ENCODE data around the gene PSMB2.
A peak's percentile ranks its signal among the peaks of the same experiment; 100 is the strongest.
"Not testable (repeated sequence)": the region's sequence is repeated elsewhere in the genome, so short reads cannot be mapped to it uniquely, and the experiment has no call there.

The PSMB2 gene

GRCh38 chr1:35590476-35591040, 50.8 kb downstream of the PSMB2 start:
- H3K9ac ChIP-seq (ENCODE audit: low read length), result no peak overlapping the region
- no peak overlapping the region for H3K27ac ChIP-seq (ENCODE audit: low read depth, low read length)
- no peaks in the 10 kb centered on the region for H3K27me3 ChIP-seq (ENCODE audit: control insufficient read depth in 1 of 2, insufficient read depth in 2 of 2, low read length in 2 of 2)
- H3K9me3 ChIP-seq (ENCODE audit: low read length), result no peaks in the 10 kb centered on the region
- H3K4me1 ChIP-seq (ENCODE audit: insufficient read depth, low read length), result no peaks in the 10 kb centered on the region
- H3K36me3 ChIP-seq (ENCODE audit: insufficient read depth, low read length), result no peaks in the 10 kb centered on the region
- H3K4me3 ChIP-seq (ENCODE audit: low read depth in 1 of 2, low read length in 2 of 2), result no peak overlapping the region

- Histone ChIP-seq H3K9ac (ENCODE audit: low read length) (no peak overlapping the region), H3K4me1 (ENCODE audit: insufficient read depth, low read length) (no peaks in the 10 kb centered on the region), H3K27me3 (ENCODE audit: control insufficient read depth in 1 of 2, insufficient read depth in 2 of 2, low read length in 2 of 2) (no peaks in the 10 kb centered on the region), H3K4me3 (ENCODE audit: low read depth in 1 of 2, low read length in 2 of 2) (no peak overlapping the region), H3K36me3 (ENCODE audit: insufficient read depth, low read length) (no peaks in the 10 kb centered on the region), H3K9me3 (ENCODE audit: low read length) (no peaks in the 10 kb centered on the region), H3K27ac (ENCODE audit: low read depth, low read length) (no peak overlapping the region)
Measured at GRCh38 chr1:35589516-35590427, 51.6 kb downstream of the PSMB2 start.

GRCh38 chr1:35588197-35588910, 53.0 kb downstream of the PSMB2 start:
- Histone ChIP-seq H3K36me3 (ENCODE audit: insufficient read depth, low read length) (no peaks in the 10 kb centered on the region), H3K4me1 (ENCODE audit: insufficient read depth, low read length) (no peaks in the 10 kb centered on the region), H3K27ac (ENCODE audit: low read depth, low read length) (no peak overlapping the region), H3K4me3 (ENCODE audit: low read depth in 1 of 2, low read length in 2 of 2) (no peak overlapping the region), H3K9ac (ENCODE audit: low read length) (no peak overlapping the region), H3K27me3 (ENCODE audit: control insufficient read depth in 1 of 2, insufficient read depth in 2 of 2, low read length in 2 of 2) (no peaks in the 10 kb centered on the region), H3K9me3 (ENCODE audit: low read length) (no peaks in the 10 kb centered on the region)

- Histone ChIP-seq H3K9ac (ENCODE audit: low read length) (no peak overlapping the region), H3K4me3 (ENCODE audit: low read depth in 1 of 2, low read length in 2 of 2) (no peak overlapping the region), H3K9me3 (ENCODE audit: low read length) (no peaks in the 10 kb centered on the region), H3K36me3 (ENCODE audit: insufficient read depth, low read length) (no peaks in the 10 kb centered on the region), H3K27ac (ENCODE audit: low read depth, low read length) (no peak overlapping the region), H3K4me1 (ENCODE audit: insufficient read depth, low read length) (no peaks in the 10 kb centered on the region), H3K27me3 (ENCODE audit: control insufficient read depth in 1 of 2, insufficient read depth in 2 of 2, low read length in 2 of 2) (no peaks in the 10 kb centered on the region)
Measured at GRCh38 chr1:35587736-35588135, 53.6 kb downstream of the PSMB2 start.

GRCh38 chr1:35586808-35587207, 54.5 kb downstream of the PSMB2 start:
- Histone ChIP-seq H3K9ac (ENCODE audit: low read length) (no peak overlapping the region), H3K9me3 (ENCODE audit: low read length) (no peaks in the 10 kb centered on the region), H3K27ac (ENCODE audit: low read depth, low read length) (no peak overlapping the region), H3K27me3 (ENCODE audit: control insufficient read depth in 1 of 2, insufficient read depth in 2 of 2, low read length in 2 of 2) (no peaks in the 10 kb centered on the region), H3K4me3 (ENCODE audit: low read depth in 1 of 2, low read length in 2 of 2) (no peak overlapping the region), H3K4me1 (ENCODE audit: insufficient read depth, low read length) (no peaks in the 10 kb centered on the region), H3K36me3 (ENCODE audit: insufficient read depth, low read length) (no peaks in the 10 kb centered on the region)

- H3K9me3 ChIP-seq (ENCODE audit: low read length); H3K27ac ChIP-seq (ENCODE audit: low read depth, low read length); H3K4me3 ChIP-seq (ENCODE audit: low read depth in 1 of 2, low read length in 2 of 2); H3K27me3 ChIP-seq (ENCODE audit: control insufficient read depth in 1 of 2, insufficient read depth in 2 of 2, low read length in 2 of 2); H3K36me3 ChIP-seq (ENCODE audit: insufficient read depth, low read length); H3K9ac ChIP-seq (ENCODE audit: low read length); H3K4me1 ChIP-seq (ENCODE audit: insufficient read depth, low read length): not testable (repeated sequence)
Measured at GRCh38 chr1:35585805-35586204, 55.5 kb downstream of the PSMB2 start.

- Histone ChIP-seq H3K9ac (ENCODE audit: low read length) (no peak overlapping the region), H3K9me3 (ENCODE audit: low read length) (no peaks in the 10 kb centered on the region), H3K4me3 (ENCODE audit: low read depth in 1 of 2, low read length in 2 of 2) (no peak overlapping the region), H3K4me1 (ENCODE audit: insufficient read depth, low read length) (no peaks in the 10 kb centered on the region), H3K27me3 (ENCODE audit: control insufficient read depth in 1 of 2, insufficient read depth in 2 of 2, low read length in 2 of 2) (no peaks in the 10 kb centered on the region), H3K27ac (ENCODE audit: low read depth, low read length) (no peak overlapping the region), H3K36me3 (ENCODE audit: insufficient read depth, low read length) (no peaks in the 10 kb centered on the region)
Measured at GRCh38 chr1:35585281-35585680, 56.0 kb downstream of the PSMB2 start.

GRCh38 chr1:35581621-35582020, 59.7 kb downstream of the PSMB2 start:
- not testable (repeated sequence) for H3K9ac ChIP-seq (ENCODE audit: low read length); H3K9me3 ChIP-seq (ENCODE audit: low read length); H3K4me3 ChIP-seq (ENCODE audit: low read depth in 1 of 2, low read length in 2 of 2); H3K36me3 ChIP-seq (ENCODE audit: insufficient read depth, low read length); H3K27ac ChIP-seq (ENCODE audit: low read depth, low read length)
- Histone ChIP-seq H3K4me1 (ENCODE audit: insufficient read depth, low read length) (peaks cover 12% of the 10 kb centered on the region), H3K27me3 (ENCODE audit: control insufficient read depth in 1 of 2, insufficient read depth in 2 of 2, low read length in 2 of 2) (peaks cover 0 to 18% of the 10 kb centered on the region in 2 donors)

- Histone ChIP-seq H3K27me3 (ENCODE audit: control insufficient read depth in 1 of 2, insufficient read depth in 2 of 2, low read length in 2 of 2) (peaks cover 0 to 24% of the 10 kb centered on the region in 2 donors), H3K36me3 (ENCODE audit: insufficient read depth, low read length) (no peaks in the 10 kb centered on the region), H3K9ac (ENCODE audit: low read length) (no peak overlapping the region), H3K27ac (ENCODE audit: low read depth, low read length) (no peak overlapping the region), H3K9me3 (ENCODE audit: low read length) (no peaks in the 10 kb centered on the region), H3K4me1 (ENCODE audit: insufficient read depth, low read length) (peaks cover 15% of the 10 kb centered on the region), H3K4me3 (ENCODE audit: low read depth in 1 of 2, low read length in 2 of 2) (no peak overlapping the region)
Measured at GRCh38 chr1:35580949-35581388, 60.4 kb downstream of the PSMB2 start.

- Histone ChIP-seq H3K4me1 (ENCODE audit: insufficient read depth, low read length) (peaks cover 15% of the 10 kb centered on the region), H3K4me3 (ENCODE audit: low read depth in 1 of 2, low read length in 2 of 2) (peak overlapping the region; percentile 41 to 58), H3K27me3 (ENCODE audit: control insufficient read depth in 1 of 2, insufficient read depth in 2 of 2, low read length in 2 of 2) (peaks cover 6 to 59% of the 10 kb centered on the region in 2 donors), H3K9me3 (ENCODE audit: low read length) (no peaks in the 10 kb centered on the region), H3K36me3 (ENCODE audit: insufficient read depth, low read length) (no peaks in the 10 kb centered on the region), H3K9ac (ENCODE audit: low read length) (no peak overlapping the region), H3K27ac (ENCODE audit: low read depth, low read length) (no peak overlapping the region)
Measured at GRCh38 chr1:35577071-35577998, 64.0 kb downstream of the PSMB2 start.

GRCh38 chr1:35576766-35577070, 64.6 kb downstream of the PSMB2 start:
- peaks cover 15% of the 10 kb centered on the region for H3K4me1 ChIP-seq (ENCODE audit: insufficient read depth, low read length)
- not testable (repeated sequence) for H3K27ac ChIP-seq (ENCODE audit: low read depth, low read length); H3K4me3 ChIP-seq (ENCODE audit: low read depth in 1 of 2, low read length in 2 of 2); H3K36me3 ChIP-seq (ENCODE audit: insufficient read depth, low read length); H3K9me3 ChIP-seq (ENCODE audit: low read length); H3K9ac ChIP-seq (ENCODE audit: low read length)
- H3K27me3 ChIP-seq (ENCODE audit: control insufficient read depth in 1 of 2, insufficient read depth in 2 of 2, low read length in 2 of 2), result peaks cover 12 to 65% of the 10 kb centered on the region in 2 donors
